HepG2 (cell line): ENCODE data around the gene PTPN2. TPM values are rescaled to one million over a fixed set of nuclear protein-coding genes. Genes with fewer than 3 reads are reported as not detected.

Experiments
- CREB1 ChIP-seq, 2 experiments: fragments of 450-650 bp in 1 of 2; IDR thresholded peaks; 2 replicates each; pipeline ENCODE4 v1.6.1; 2016 to 2017; ENCODE audit warnings: control low read depth in 1 of 2, mild to moderate bottlenecking in 1 of 2, missing compliant biosample characterization in 1 of 2, missing genetic modification characterization in 1 of 2
- DR1 ChIP-seq: sonication (generic); formaldehyde crosslinking; IDR thresholded peaks from 2 replicates; pipeline ENCODE4 v1.8.0; 2021; ENCODE audit warnings: mild to moderate bottlenecking, missing genetic modification reagents, inconsistent platforms
- FIP1L1 ChIP-seq: fragments of 200-400 bp; formaldehyde crosslinking; IDR thresholded peaks from 2 replicates; pipeline ENCODE4 v1.6.1; 2018; ENCODE audit warnings: low read depth, mild to moderate bottlenecking, low read length, moderate library complexity, borderline replicate concordance; ENCODE audit not compliant: insufficient read depth
- KLF6 ChIP-seq: IDR thresholded peaks from 2 replicates; pipeline ENCODE4 v1.8.0; 2016; ENCODE audit warnings: missing biosample characterization, missing genetic modification reagents
- NFYB ChIP-seq: sonication (generic); formaldehyde crosslinking; IDR thresholded peaks from 2 replicates; pipeline ENCODE4 v1.4.0; 2020; ENCODE audit warnings: missing genetic modification reagents
- PHF20 ChIP-seq: sonication (generic); formaldehyde crosslinking; IDR thresholded peaks from 2 replicates; pipeline ENCODE4 v1.5.0; 2020; ENCODE audit warnings: mild to moderate bottlenecking, missing genetic modification reagents
- PHF21A ChIP-seq: sonication (generic); formaldehyde crosslinking; IDR thresholded peaks from 2 replicates; pipeline ENCODE4 v1.5.0; 2020; ENCODE audit warnings: mild to moderate bottlenecking, missing genetic modification reagents
- ZBTB8A ChIP-seq: sonication (generic); formaldehyde crosslinking; IDR thresholded peaks from 2 replicates; pipeline ENCODE4 v1.4.0; 2020; ENCODE audit warnings: mild to moderate bottlenecking, low read depth, missing genetic modification reagents, borderline replicate concordance
- ZC3H13 ChIP-seq: sonication (generic); formaldehyde crosslinking; IDR thresholded peaks from 2 replicates; pipeline ENCODE4 v1.8.1; 2023; ENCODE audit warnings: mild to moderate bottlenecking, missing genetic modification reagents, moderate library complexity
- ZMYM2 ChIP-seq: sonication (generic); formaldehyde crosslinking; IDR thresholded peaks from 2 replicates; pipeline ENCODE4 v1.8.0; 2022; ENCODE audit warnings: mild to moderate bottlenecking, missing genetic modification reagents
- polyA plus RNA-seq, 8 experiments: library from polyadenylated mRNA; depleted of rRNA in 3 of 8; stranded (reverse) in 7 of 8; unstranded in 1 of 8; fragments of >200 nt; fragmentation: Illumina TruSeq in 4 of 8; extraction: Trizol in 4 of 8; gene quantifications; 2 replicates each; pipeline versions ENCODE4 v1.2.1 to v1.2.3, GENCODE V29; 2011 to 2016; ENCODE audit warnings: low read depth in 4 of 8, missing spikeins in 1 of 8, mixed read lengths in 1 of 8; ENCODE audit not compliant: insufficient read depth in 1 of 8
- total RNA-seq, 5 experiments: library from RNA; depleted of rRNA; stranded (reverse); fragments of >200 nt; fragmentation: Illumina TruSeq; extraction: Trizol; gene quantifications; 2 replicates each; pipeline ENCODE4 v1.2.3, GENCODE V29; 2016; ENCODE audit warnings: low read depth in 1 of 5
- TF ChIP-seq, protein P1 (sequence below): sonication (generic); formaldehyde crosslinking; IDR thresholded peaks from 2 replicates; pipeline ENCODE4 v1.9.0; 2021; ENCODE audit warnings: missing genetic modification reagents, mild to moderate bottlenecking, borderline replicate concordance
- TF ChIP-seq, protein P2 (sequence below): sonication (generic); formaldehyde crosslinking; IDR thresholded peaks from 2 replicates; pipeline ENCODE4 v1.4.0; 2020; ENCODE audit warnings: mild to moderate bottlenecking, low read depth, missing genetic modification reagents
- TF ChIP-seq, protein P3 (sequence below): sonication (generic); formaldehyde crosslinking; IDR thresholded peaks from 2 replicates; pipeline ENCODE4 v1.9.0; 2021; ENCODE audit warnings: missing genetic modification reagents, borderline replicate concordance
- TF ChIP-seq, protein P4 (sequence below): sonication (generic); formaldehyde crosslinking; IDR thresholded peaks from 2 replicates; pipeline ENCODE4 v1.4.0; 2020; ENCODE audit warnings: missing genetic modification reagents
- TF ChIP-seq, protein P5 (sequence below): sonication (generic); formaldehyde crosslinking; IDR thresholded peaks from 2 replicates; pipeline ENCODE4 v1.8.0; 2022; ENCODE audit warnings: mild to moderate bottlenecking, missing genetic modification reagents, moderate library complexity
- TF ChIP-seq, protein P6 (sequence below): sonication (generic); formaldehyde crosslinking; conservative IDR thresholded peaks from 2 replicates; pipeline ENCODE4 v1.8.1; 2023; ENCODE audit warnings: missing genetic modification reagents
- TF ChIP-seq, protein P7 (sequence below): sonication (generic); formaldehyde crosslinking; IDR thresholded peaks from 2 replicates; pipeline ENCODE4 v1.5.0; 2020; ENCODE audit warnings: missing genetic modification reagents, mild to moderate bottlenecking, borderline replicate concordance

The PTPN2 gene
- total and polyA plus RNA-seq, 2 of the 13 experiments (the other 11 are each of a cell fraction or from before 2014, with no cell fraction given): 24.9 to 41.5 TPM

DNA sequence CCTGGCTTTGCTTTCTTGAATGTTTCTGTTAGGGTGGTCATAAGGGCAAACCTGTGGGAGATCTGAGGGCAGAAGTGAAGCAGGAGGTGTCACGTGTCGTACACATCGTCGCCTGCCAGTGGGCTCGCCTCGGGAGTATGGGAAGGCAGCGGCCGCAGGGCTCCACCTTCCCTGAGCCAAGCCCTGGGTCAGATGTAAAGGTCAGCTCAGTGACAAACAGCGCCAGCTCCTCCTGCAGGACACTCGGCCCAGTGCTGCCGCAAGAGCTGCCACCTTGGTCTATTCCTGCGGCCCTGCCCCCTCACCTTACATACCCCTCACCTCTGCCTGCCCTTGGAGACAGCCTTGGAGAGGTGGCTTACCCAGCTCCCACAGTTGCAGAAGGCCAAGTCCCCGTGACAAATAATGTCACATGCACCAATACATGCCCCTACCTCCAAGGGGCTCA, 117.0 kb downstream of the PTPN2 start (continued):
- TF ChIP-seq, protein P1, sequence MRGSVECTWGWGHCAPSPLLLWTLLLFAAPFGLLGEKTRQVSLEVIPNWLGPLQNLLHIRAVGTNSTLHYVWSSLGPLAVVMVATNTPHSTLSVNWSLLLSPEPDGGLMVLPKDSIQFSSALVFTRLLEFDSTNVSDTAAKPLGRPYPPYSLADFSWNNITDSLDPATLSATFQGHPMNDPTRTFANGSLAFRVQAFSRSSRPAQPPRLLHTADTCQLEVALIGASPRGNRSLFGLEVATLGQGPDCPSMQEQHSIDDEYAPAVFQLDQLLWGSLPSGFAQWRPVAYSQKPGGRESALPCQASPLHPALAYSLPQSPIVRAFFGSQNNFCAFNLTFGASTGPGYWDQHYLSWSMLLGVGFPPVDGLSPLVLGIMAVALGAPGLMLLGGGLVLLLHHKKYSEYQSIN (CRISPR knock-in tag): no peak
- no peak for TF ChIP-seq ZBTB8A (CRISPR knock-in tag)
- TF ChIP-seq, protein P2, sequence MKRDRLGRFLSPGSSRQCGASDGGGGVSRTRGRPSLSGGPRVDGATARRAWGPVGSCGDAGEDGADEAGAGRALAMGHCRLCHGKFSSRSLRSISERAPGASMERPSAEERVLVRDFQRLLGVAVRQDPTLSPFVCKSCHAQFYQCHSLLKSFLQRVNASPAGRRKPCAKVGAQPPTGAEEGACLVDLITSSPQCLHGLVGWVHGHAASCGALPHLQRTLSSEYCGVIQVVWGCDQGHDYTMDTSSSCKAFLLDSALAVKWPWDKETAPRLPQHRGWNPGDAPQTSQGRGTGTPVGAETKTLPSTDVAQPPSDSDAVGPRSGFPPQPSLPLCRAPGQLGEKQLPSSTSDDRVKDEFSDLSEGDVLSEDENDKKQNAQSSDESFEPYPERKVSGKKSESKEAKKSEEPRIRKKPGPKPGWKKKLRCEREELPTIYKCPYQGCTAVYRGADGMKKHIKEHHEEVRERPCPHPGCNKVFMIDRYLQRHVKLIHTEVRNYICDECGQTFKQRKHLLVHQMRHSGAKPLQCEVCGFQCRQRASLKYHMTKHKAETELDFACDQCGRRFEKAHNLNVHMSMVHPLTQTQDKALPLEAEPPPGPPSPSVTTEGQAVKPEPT: no peak
- TF ChIP-seq, protein P3, sequence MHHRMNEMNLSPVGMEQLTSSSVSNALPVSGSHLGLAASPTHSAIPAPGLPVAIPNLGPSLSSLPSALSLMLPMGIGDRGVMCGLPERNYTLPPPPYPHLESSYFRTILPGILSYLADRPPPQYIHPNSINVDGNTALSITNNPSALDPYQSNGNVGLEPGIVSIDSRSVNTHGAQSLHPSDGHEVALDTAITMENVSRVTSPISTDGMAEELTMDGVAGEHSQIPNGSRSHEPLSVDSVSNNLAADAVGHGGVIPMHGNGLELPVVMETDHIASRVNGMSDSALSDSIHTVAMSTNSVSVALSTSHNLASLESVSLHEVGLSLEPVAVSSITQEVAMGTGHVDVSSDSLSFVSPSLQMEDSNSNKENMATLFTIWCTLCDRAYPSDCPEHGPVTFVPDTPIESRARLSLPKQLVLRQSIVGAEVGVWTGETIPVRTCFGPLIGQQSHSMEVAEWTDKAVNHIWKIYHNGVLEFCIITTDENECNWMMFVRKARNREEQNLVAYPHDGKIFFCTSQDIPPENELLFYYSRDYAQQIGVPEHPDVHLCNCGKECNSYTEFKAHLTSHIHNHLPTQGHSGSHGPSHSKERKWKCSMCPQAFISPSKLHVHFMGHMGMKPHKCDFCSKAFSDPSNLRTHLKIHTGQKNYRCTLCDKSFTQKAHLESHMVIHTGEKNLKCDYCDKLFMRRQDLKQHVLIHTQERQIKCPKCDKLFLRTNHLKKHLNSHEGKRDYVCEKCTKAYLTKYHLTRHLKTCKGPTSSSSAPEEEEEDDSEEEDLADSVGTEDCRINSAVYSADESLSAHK (CRISPR knock-in tag): no peak
- TF ChIP-seq, protein P4, sequence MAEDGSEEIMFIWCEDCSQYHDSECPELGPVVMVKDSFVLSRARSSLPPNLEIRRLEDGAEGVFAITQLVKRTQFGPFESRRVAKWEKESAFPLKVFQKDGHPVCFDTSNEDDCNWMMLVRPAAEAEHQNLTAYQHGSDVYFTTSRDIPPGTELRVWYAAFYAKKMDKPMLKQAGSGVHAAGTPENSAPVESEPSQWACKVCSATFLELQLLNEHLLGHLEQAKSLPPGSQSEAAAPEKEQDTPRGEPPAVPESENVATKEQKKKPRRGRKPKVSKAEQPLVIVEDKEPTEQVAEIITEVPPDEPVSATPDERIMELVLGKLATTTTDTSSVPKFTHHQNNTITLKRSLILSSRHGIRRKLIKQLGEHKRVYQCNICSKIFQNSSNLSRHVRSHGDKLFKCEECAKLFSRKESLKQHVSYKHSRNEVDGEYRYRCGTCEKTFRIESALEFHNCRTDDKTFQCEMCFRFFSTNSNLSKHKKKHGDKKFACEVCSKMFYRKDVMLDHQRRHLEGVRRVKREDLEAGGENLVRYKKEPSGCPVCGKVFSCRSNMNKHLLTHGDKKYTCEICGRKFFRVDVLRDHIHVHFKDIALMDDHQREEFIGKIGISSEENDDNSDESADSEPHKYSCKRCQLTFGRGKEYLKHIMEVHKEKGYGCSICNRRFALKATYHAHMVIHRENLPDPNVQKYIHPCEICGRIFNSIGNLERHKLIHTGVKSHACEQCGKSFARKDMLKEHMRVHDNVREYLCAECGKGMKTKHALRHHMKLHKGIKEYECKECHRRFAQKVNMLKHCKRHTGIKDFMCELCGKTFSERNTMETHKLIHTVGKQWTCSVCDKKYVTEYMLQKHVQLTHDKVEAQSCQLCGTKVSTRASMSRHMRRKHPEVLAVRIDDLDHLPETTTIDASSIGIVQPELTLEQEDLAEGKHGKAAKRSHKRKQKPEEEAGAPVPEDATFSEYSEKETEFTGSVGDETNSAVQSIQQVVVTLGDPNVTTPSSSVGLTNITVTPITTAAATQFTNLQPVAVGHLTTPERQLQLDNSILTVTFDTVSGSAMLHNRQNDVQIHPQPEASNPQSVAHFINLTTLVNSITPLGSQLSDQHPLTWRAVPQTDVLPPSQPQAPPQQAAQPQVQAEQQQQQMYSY: no peak
- TF ChIP-seq, protein P5, sequence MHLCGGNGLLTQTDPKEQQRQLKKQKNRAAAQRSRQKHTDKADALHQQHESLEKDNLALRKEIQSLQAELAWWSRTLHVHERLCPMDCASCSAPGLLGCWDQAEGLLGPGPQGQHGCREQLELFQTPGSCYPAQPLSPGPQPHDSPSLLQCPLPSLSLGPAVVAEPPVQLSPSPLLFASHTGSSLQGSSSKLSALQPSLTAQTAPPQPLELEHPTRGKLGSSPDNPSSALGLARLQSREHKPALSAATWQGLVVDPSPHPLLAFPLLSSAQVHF (CRISPR knock-in tag): no peak
- TF ChIP-seq CREB1 (IDR thresholded peaks at IDR 0.05): no peak
- no peak for TF ChIP-seq CREB1 (CRISPR knock-in tag; IDR thresholded peaks at IDR 0.05)
- no peak; the same call in 1 of the 2 replicates for TF ChIP-seq NFYB (CRISPR knock-in tag)
- no peak for TF ChIP-seq KLF6 (CRISPR knock-in tag)
- TF ChIP-seq PHF20 (CRISPR knock-in tag): no peak
- no peak for TF ChIP-seq ZC3H13 (CRISPR knock-in tag)
- TF ChIP-seq, protein P6, sequence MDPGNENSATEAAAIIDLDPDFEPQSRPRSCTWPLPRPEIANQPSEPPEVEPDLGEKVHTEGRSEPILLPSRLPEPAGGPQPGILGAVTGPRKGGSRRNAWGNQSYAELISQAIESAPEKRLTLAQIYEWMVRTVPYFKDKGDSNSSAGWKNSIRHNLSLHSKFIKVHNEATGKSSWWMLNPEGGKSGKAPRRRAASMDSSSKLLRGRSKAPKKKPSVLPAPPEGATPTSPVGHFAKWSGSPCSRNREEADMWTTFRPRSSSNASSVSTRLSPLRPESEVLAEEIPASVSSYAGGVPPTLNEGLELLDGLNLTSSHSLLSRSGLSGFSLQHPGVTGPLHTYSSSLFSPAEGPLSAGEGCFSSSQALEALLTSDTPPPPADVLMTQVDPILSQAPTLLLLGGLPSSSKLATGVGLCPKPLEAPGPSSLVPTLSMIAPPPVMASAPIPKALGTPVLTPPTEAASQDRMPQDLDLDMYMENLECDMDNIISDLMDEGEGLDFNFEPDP (CRISPR knock-in tag): no peak
- TF ChIP-seq FIP1L1: no peak
- 0 out of 2 replicates have a peak, but pooled peaks have one; percentile 38 for TF ChIP-seq DR1
- TF ChIP-seq ZMYM2 (CRISPR knock-in tag): peak; percentile 86
- TF ChIP-seq PHF21A: 0 out of 2 replicates have a peak, but pooled peaks have one; percentile 19
- TF ChIP-seq, protein P7, sequence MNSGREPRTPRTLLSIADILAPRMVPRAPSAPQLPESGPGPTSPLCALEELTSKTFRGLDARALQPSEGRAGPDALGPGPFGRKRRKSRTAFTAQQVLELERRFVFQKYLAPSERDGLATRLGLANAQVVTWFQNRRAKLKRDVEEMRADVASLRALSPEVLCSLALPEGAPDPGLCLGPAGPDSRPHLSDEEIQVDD (CRISPR knock-in tag): peak; percentile 24; the same call in 1 of the 2 replicates
